ENCODE measurements around the gene DHRS3.

DHRS3 gene

DNA sequence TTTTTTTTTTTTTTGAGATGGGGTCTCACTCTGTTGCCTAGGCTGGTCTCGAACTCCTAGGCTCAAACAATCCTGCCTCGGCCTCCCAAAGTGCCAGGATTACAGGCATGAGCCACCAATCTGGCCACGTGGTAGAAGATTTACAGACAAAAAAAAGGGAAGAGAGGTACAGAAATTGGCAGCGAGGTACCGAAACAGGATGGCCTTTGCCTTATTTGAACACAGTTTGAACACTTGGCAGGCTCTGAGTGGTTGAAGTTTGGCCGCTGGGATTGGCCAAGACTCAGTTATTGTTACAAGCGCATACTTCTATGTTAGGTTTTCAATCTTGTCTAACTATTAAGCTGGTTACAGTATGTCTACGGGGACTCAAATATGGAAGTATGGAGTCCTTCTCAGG is 19.7 kb upstream of the DHRS3 start:
- DNase-seq, result no peak

DNA sequence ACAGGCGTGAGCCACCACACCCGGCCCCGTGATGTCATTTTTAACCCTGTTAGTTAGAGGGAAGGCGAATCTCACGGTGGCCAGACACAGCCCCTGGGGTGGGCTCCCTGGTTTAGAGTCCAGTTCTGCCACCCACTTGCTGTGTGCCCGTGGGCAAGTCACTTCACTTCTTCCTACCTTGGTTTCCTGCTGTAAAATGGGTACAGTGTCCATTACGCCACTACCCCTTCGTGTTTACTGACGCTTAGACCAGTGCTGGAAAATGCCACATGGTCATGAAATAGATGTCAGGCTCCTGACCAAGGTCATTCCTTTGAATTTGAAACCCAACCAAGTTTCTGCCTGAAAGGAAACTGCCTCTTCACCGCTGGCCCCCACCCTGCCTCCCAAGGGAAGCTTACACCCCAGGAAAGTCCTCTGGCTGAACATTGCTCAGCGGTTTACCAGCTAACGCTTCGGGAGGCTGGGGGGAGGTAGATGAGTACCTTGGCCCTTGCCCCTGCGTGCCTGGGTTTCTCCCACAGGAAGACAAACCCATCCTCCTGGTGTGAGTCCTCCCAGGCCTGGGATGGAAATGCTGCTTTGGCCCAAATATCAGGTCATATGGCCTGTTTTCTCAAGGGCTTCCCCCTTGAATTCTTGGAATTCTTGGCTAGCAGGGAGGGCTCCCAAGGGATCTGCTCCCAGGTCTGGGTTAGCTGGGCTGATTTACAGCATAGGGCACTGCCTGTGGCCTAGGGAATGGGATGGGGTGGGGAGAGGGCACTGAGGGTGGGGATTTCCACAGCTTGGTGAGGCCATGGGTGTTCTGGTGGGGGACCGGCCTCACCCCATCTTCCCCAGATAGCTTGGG is 18.3 kb upstream of the DHRS3 start:
- DNase-seq, result no peak

DNA sequence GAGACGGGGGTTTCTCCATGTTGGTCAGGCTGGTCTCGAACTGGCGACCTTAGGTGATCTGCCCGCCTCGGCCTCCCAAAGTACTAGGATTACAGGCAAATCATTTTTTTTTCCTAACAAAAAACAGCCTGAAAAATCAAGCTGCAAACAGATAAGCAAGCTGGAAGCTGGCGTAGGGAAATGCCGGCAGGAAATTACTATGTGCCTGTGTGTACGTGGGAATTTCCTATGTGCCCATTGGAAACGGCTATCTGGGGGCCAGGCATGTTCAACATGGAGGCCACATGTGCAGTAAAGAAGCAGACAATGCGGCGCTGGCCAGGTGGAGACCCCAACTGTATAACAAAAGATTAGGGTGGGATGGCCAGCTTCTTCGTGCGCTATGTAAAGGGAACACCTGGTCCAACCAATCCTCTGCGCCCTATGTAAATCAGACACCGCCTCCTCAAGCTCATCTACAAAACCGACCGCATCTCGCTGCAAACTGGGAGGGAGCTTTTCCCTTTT is 16.7 kb upstream of the DHRS3 start:
- DNase-seq, result no peak

DNA sequence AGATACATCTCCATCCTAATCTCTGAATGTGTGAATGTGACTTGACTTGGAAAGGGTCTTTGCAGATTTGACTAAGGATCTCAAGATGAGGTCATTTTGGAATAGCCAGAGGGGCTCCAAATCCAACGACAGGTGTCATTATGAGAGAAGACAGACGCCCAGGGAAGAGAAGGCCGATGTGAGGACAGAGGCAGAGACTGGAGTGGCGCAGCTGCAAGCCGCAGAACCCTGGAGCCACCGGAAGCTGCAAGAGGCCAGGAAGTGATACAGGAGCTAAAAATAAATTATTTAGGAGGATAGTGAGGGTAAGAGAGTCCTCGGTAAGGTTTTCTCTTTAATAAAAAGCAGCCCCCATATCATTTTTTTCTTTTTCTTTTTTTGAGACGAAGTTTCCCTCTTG is 16.1 kb upstream of the DHRS3 start:
- no peak for DNase-seq

DNA sequence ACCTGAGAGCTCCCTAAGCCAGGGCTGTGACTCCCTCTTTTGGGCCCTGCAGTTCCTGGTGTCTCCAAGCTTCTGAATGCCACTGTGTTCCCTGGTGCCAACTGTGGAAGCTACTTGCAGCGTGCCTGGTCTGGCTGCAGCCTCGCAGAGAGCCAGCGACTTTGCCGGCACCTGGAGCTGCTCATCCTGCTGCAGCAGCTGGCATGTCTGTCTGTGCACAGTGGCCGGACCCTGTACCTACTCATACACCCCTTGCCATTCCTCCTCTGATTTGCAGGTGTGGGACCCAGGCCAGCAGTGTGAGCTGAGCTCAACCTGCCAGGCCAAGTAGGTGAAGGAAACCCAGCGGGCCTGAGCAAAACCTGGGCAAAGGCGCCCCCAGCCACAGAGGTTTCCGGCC is 13.6 kb upstream of the DHRS3 start:
- no peak for DNase-seq

DNA sequence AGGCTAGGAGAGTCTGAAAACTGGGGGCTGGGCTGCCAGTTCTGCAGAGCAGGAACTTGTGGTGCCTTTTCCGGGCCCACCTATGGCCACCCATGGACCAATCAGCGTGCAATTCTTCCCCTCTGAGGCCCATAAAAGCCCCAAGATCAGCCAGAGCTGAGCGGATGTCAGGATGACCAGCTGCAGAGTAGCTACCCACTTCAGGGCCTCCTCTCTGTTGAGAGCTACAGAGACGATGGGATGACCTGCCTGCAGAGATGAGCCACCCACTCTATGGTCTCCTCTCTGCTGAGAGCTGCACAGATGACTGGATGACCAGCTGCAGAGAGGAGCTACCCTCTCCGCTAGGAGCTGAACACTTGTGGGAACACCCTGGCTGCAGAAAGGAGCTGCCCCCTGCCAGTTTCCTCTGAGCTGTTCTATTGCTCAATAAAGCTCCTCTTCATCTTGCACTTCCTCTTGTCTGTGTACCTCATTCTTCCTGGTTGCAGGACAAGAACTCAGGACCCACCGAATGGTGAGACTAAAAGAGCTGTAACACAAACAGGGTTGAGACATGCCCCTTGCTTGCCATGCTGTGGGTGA is 13.0 kb upstream of the DHRS3 start:
- peak; percentile 30 to 43 for DNase-seq

DNA sequence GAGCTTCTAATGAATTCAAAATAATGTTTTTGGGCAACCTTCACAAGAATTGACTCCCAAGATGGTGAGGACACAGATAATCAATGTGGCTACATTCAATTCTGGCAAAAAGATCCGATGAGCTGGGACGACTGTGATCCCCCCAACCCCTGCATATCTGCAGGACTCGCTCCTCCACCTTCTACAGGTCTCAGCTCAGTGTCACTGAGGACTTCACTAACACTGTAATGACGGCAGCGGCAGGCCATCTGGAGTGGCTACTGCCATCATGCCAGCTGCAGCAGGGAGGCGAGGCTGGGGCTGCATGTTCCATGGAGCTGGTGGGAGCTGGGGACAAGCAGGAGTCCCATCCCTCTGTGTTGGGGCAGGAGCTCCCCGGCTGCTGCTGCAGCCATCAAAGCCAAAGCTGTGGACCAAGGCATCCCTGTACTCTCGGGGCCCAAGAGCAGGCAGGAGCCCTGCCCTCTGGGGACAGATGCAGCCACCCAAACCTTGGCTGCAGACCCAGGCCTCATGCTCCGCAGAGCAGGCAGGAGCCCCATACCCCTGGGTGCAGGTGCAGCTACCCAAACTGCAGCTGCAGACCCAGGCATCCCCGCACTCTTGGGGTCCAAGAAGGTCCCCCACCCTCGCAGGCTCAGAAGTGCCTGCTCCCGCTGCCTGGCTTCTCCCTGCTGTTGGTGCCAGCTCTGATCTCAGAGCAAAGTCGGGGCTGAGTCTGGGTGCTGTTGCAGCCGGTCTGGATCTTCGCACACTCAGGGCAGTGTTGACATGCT is 12.2 kb upstream of the DHRS3 start:
- no peak for DNase-seq

DNA sequence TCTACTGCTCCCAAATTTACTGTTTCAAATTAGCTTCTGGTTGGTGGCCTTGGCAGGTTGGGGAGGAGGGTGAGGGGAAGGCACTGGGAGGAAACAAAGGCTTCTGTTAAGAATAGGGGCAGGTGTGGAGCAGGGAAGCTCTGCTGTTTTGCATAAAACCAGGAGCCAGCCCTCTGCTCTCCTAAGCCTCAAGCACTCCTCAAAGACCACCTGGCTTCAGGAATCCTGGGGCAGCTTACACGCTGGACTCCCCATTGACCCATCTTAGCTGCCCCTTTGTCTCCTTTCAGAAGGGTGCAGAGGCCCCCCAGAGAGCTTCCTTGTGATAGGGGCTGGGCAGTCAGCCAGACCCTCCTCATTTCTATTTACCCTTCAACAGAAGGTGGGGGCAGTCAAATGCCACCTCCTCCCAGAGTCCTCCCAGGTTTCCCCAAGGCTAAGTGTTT is 11.5 kb upstream of the DHRS3 start:
- DNase-seq, result no peak

DNA sequence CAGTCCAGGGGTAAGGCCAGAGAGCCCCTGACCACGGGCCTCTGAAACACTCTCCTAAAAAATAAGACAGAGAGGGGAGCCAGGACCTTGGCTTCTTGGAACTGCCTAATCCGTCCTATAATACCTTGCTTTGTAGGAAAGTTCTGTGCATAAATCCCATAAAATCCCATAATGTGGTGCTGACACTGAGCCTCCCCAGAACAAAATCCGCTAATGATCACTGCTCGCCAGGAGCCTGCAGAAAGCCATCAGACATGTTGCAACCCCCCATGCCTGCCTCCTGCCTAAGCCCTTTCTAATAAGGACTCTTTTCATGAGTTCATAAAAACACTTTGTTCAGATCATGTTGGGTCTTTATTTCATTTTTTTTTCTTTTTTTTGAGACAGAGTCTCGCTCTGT is 9.3 kb upstream of the DHRS3 start:
- DNase-seq, result no peak

DNA sequence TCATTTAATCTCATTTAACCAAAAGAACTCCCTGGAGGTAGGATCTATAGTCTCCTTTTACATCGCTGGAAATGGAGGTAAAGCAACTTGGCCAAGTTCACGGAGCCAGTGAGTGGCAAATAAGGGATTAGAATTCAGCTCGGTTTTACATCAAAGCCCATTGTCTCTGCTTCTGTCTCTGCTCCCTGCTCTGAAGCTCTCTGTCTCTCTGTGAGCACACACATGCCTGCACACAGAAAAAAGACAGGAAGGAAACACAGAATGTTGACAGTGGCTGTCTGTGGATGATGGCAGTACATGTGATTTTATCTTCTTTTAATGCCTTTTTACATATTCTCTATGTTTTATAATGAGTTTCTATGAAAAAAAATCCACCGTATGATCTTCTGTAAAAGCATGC is 8.9 kb upstream of the DHRS3 start:
- DNase-seq, result no peak

DNA sequence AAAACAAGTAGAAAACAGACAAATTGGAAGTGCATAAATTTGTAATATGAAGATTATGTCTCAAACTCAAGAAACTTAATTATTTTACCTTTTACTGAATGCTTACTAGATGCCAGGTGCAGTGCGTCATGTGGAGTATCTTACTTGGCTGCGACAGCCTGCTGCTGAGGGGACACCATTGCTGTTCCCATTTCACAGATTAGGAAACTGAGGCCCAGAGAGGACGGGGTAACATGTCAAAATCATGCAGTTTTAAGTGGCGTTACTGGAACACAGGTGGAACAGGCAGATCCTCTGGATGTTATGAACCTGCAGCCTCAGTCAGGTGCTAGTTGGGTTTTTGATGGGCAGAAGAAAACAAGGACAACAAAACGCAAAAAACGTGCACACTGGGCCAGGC is 7.3 kb upstream of the DHRS3 start:
- DNase-seq, result no peak

DNA sequence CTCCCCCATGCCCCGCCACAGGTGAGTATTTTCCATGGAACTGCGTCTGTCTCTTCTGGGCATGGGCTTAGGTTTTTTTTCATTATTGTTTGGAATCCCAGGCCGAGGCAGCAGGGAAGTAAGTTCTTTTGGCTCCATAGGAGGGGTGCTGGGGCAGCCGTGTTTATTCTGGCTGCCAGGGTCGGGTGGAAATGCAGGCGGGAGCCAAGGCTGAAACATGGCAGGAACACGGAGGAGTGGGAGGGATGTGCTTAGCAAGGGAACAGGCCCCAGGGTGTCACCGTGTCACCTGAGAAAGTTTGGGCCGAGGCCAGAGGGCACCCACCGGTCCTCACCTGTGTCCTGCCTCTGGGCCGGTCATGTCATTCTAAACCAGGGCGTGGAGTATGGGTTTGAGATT is 4.5 kb upstream of the DHRS3 start:
- DNase-seq, result no peak

DNA sequence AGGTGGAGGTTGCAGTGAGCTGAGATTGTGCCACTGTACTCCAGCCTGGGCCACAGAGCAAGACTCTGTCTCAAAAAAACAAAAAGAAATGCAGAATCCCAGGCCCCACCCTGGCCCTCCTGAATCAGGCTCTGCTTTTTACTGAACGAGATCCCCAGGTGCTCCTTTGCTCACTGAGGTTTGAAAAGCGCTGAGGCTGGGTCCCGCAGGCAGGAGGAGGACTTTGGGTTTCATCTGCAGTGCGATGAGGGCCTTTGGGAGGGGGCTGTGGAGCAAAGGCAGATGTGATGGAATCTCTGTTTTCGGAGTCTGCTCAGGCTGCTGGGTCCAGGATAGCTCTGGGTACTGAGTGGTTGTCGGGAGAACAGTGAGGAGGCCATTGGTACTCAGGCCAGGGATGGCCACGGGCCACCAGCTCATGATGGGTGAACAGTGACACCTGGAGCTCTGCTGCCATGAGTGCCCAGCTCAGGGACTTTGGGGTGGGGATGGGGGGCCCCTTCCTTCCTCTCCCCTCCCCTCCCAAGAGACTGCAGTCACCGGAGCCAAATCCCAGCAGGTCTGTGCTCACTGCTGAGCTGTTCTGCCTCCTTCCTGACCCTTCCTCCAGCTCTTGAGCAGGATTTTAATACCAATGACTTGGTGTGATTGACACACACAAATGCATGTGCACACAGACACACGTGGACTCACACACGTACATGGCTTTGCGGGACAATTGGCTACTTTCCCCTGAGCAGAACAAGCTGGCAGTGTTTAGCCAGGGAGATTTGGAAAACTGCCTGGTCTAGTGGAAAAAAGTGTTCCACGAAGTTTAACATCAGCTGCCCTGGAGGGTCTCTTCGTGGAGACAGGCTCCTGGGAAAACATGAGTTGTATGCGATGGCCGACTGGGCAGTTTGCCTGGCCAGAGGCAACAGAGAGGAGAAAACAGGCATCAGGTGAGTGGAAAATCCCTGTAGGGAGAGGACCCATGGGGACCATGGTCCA is 3.6 kb upstream of the DHRS3 start:
- DNase-seq, result no peak

DNA sequence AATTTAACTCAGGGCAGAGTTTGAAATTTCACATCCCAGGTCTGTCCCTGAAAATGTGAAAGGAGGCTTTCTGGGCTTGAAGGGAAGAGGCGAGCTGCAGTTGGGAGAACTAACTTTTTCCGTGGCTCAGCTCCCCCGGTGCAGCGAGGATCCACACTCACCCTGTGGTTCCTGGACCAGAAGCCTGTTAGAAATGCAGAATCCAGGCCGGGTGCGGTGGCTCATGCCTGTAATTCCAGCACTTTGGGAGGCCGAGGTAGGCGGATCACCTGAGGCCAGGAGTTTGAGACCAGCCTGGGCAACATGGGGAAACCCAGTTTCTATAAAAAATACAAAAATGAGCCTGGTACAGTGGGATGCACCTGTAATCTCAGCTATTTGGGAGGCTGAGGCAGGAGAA is 2.9 kb upstream of the DHRS3 start:
- no peak for DNase-seq

DNA sequence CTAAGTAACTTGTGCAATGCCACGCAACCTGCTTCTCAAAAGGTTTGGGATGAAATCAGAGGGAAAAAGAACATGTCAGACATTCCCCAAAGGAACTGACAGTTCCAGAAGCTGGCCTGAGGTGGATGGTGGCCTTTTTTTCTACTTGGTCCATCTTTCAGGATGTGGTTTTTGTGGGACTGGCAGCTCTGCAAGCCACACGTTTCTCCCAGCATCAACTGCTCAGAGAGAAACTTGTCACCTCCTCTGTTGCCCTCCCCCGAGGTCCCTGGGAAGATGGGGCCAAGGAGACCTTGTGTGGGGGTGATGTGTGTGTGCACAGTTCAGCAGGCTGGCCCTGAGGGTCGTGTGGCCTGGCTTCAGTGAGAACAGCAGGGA is 2.5 kb upstream of the DHRS3 start:
- no peak for DNase-seq

DNA sequence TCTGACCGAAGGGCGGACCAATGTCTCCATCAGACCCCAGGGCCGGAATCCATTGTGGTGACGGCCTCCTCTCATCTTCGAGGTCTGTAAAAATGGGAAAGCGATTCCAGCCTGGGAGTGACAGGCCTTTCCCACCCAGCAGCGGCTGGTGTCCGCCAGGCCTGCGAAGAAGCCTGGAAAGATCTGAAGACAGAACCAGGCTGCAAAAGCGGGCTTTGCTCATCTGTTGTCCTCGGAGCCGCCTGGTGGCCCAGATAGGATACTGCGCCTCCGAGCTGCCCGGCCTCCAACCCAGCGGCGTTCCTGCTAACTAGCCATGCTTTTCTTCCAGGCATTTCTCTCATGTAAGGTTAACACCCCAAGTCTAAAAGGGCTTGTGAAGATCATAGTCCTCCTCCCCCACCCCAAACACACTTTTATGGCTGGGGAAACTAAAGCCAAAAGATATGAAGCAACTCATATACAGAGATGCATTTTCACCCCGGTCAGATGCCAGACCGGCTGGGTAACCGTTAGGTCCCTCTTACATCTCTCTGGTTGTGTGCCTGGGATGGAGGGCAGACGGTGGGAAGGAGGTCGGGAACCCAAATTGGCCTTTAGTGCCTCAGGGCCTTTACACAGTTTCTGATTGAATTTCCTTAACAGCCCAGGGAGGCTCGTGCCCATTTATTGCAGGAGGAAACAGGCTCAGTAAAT is 1.9 kb upstream of the DHRS3 start:
- DNase-seq, result peak; percentile 63 to 89

DNA sequence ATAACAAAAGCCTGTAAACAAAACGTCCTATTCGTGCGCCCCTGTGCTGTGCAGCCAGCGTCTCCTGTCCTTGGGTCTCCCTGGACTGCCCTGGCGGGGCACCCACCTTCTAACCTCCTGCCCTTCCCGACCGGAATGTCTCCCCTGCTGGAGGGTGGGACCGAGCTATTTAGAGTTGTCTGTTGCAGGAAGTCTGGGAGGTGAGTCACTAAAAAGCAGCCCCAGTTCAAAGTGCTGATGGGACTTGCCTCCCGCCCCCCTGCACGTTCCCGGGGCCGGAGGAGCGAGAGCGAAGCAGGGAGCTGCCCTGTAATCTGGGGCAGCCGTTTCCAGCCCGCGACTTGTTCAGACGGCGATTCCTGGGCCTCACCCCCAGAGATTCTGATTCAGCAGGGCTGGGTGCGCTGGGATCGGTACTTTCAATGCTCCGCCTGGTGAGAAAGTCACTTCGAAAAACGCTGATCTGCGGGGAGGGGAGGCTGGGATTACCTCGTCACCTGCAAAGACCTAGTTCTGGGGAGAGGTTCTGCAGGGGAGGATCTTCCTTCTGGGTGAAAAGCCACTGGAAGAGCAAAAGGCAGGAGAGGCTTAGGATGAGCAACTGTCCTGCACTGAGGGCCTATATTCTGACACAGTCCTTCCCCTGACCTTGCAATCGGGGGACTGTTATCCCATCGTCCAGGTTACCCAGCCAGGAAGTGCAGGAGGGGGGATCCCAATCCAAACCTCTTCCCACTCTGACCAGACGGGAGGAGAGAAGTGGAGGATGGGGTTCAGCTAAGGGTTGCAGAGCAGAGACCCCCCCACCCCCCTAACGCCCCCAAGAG is 1.2 kb upstream of the DHRS3 start:
- DNase-seq, result peak; percentile 44 to 54

DNA sequence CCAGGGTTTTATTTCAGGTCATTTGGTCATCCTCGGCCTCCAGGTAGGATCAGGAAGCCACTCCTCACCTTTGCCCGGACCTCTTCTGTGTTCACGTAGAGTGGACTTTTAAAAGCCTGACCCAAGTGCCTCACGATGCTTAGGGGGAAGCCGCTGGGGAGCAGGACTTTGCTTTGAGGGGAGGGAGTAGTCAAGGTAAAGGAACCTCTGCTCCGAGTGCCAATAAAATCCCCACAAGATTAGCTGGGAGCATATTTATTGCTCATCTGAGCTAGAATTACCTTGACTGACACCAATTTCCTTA is 603 bp upstream of the DHRS3 start:
- DNase-seq, result no peak

DNA sequence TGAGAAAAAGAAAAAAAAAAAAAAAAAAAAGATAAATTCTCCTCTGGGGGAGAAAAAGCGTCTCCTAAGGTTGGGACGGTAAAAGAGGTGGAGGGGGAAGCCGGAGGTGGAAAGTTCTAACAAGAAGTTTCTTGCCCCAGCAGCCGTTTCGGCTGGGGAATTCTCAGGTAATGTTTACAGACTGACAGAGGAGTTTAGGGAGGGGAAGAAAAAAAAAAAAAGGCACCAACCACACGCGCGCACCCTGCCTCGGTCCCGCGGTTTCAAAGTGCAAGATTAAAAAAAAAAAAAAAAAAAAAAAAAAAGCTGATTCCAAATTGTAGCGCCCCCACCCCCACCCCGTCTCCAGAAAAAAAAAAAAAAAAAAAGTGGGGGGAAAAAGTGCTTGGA is 504 bp downstream of the DHRS3 start:
- DNase-seq, result peak in 1 of 2 donors; percentile 12

DNA sequence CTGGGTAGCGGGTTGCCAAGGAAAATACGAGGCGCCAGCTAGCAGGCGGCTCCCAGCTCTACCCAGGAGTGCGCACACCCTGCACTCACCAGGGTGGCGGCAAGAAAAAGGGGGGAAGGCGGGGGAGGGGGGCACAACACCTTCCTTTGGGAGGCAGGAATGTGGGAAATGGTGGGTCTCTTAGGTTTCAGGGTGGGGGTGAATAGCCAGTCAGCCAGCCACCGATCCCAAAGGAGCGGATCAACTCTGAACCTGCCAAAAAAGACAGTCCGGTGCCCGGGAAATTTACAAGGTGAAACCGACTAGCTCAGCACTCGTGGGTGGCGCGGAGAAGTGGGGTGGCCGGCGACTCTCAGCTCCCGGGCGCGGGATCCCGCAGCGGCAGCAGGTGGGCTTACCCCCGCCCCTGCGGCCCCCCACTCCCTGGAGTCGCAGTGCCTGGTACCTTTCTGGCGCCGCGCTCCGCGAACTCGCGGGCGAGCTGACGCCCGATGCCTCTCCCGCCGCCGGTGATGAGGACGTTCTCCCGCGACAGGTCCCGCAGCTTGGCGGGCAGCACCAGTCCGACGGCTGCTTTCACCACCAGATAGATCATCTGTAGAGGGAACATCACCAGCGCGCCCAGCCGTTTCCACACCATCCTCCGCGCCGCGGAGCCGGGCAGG is 1.2 kb downstream of the DHRS3 start:
- DNase-seq, result peak in 1 of 2 donors; percentile 9
